Stimulated activated CD8-positive, alpha-beta memory T cell treated with anti-CD3 and anti-CD28 coated beads, Interleukin-15, amount 100 ng/mL, for 24 hours (primary cell): ENCODE measurements around the gene SLAMF6.

Experiments
- DNase-seq: peaks from one replicate; pipeline ENCODE4 v3.0.0-alpha.2; 2020; ENCODE audit warnings: low read depth

The SLAMF6 gene

DNA sequence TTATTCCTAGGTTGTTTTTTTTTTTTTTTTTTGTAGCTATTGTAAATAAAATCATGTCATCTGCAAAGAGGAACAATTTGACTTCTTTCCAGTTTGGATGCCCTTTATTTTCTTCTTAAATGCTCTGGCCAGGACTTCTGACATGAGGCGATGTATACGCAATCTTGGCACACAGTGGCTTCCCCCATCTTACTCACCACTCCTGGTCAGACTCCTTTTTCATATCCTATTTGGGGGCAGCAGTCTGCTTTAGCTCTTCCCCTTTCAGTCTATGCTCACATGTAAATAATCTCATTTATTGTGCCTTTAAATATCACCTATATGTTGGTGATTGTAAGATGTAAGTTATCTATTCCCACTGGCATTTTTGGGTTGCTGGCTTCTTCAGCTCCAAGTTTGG is 56.1 kb downstream of the SLAMF6 start:
- DNase-seq, result no peak

DNA sequence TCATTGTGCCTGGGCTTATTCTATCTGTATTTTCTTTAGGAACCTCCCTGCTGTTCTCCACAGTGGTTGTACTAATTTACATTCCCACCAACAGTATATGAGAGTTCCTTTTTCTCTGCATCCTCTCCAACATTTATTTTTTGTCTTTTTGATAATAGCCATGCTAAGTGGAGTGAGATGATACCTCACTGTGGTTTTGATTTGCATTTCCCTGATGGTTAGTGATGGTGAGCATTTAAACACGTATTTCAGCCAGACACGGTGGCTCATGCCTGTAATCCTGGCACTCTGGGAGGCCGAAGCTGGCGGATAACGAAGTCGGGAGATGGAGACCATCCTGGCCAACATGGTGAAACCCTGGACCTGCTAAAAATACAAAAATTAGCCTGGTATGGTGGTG is 57.9 kb downstream of the SLAMF6 start:
- DNase-seq, result no peak

GRCh38 chr1:160460683-160461287 is 62.3 kb downstream of the SLAMF6 start:
- no peak for DNase-seq

- DNase-seq, result no peak
Observed at GRCh38 chr1:160460214-160460642, 62.8 kb downstream of the SLAMF6 start.

DNA sequence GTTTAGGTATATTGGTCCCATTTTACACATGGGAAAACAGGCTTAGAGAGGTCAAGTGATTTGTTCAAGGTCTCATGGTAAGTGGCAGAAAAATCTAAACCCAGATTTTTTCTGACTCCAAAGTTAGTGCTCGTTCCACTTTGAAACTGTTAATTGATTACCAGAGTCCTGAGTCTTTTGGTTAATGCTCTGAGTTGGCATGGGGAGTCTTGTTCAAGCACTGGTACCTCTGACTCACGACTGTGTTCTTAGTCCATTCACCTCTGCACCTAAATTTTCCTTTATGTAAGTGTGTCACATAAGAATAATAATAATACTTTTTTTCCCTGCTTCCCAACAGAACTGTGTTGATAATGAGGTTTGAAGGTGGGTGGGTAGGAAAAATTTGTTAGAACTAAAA is 63.4 kb downstream of the SLAMF6 start:
- no peak for DNase-seq

DNA sequence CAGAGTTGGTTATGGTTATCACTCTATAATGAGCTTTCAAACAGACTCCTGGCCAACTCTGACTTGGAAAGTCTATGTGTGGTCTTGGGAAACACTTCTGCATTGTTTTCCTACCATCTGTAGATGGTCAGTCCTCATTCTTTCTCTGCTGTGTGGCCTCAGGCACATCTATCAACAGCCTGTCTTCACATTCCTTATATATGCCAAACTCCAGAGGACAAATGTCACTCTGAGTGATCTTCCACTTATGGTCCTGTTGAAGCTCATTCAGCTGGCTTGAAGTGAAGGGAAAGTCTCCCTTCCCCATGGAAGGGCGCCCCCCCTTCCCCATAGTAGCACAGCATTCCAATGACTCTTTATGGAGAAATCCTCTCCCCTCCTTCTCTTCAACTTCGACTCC is 64.0 kb downstream of the SLAMF6 start:
- no peak for DNase-seq

- no peak for DNase-seq
Observed at GRCh38 chr1:160455153-160455517, 67.9 kb downstream of the SLAMF6 start.

DNA sequence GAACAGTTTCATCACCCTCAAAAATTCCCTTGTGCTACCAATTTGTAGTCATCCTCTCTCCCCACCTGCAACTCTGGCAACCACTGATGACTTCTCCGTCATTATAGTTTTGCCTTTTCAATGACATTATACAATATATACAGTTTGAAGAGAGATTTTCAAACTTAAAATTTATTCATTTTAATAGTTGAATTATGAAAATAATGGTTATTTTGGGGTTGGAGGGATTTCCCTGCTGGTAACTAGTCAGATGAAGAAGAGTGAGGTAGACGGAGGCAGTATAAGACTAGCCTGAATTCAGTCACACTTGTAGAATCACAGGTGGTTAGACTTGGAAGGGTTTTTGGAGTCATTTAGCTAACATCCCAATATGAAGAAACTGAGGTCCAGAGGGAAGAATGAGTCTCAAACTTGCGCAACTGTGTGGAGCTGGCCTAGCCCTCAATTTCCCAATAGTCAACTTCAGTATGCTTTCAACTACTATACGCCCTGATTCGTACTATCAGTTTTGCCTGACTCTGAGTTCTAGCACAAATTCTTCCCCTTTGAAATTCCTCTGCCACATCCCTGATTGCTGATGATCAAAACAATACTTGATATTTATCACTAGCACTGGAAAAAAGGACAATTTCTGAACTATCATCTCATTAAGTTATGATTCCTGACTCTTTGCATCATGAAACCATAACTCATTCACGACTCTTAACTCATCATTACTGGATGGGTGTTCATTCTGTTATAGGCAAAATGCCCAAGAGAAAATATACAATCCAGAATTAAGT is 68.5 kb downstream of the SLAMF6 start:
- no peak for DNase-seq

- no peak for DNase-seq
Observed at GRCh38 chr1:160453443-160453842, 69.6 kb downstream of the SLAMF6 start.

DNA sequence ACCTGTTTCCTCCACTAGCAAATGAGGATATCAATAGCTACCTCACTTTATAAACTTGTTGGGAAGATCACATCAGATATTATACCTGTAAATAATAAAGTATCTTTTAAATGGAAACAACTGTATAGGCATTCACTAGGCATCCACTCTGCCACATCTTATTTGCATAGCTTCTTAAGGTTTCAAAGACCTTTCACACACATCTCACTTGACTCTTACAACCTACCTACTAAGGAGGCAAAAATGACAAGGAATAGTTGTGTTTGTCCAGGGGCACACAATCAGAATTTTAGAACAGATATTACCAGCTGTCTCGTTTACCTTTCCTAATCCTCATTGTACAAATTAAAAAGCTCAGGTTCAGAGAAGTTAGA is 71.2 kb downstream of the SLAMF6 start:
- DNase-seq, result no peak

DNA sequence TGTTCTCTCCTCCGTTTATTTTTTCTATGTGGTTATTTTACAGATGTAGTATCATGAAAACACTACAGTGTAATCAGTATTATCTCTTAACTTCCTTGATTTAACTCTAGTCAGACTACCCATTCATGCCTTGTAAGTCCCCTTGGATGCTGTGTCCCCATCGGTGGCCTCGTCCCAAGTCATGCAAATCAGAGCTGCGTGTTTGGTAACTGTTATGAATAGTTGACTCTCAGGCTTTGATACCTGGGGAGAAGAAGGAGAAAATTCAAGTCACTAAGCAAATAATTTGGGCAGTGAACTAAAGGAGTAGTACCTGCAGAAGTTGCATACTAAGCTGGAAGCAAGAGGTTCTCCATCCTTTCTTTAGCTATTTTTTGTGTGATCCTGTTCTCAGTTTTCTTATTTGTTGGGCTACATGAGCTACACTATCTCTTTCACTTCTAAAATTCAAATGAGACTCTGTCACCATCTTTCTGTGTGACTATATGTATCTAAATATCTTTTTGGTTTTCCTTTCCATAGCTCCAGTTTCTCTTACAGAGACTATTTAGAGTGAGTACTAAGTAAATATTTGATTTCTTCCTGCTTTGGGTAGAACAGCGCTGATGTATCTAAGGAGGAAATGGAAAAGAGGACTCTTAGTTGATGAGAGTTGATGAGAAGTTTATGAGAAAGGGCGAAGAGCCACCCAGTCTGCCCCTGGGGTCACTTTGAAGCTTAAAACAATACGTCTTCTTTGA is 71.8 kb downstream of the SLAMF6 start:
- no peak for DNase-seq

DNA sequence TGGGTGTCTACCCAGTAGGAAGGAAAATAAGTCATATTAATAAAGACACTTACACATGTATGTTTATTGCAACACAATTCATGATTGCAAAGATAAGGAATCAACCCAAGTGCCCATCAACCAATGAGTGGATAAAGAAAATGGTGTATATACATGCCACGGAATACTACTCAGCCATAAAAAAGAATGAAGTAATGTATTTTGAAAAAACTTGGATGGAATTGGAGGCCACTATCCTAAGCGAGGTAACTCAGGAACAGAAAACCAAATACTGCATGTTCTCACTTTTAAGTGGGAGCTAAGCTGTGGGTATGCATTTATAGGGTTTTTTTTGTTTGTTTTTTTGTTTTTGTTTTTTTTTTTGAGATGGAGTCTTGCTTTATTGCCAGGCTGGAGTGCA is 73.6 kb downstream of the SLAMF6 start:
- no peak for DNase-seq

DNA sequence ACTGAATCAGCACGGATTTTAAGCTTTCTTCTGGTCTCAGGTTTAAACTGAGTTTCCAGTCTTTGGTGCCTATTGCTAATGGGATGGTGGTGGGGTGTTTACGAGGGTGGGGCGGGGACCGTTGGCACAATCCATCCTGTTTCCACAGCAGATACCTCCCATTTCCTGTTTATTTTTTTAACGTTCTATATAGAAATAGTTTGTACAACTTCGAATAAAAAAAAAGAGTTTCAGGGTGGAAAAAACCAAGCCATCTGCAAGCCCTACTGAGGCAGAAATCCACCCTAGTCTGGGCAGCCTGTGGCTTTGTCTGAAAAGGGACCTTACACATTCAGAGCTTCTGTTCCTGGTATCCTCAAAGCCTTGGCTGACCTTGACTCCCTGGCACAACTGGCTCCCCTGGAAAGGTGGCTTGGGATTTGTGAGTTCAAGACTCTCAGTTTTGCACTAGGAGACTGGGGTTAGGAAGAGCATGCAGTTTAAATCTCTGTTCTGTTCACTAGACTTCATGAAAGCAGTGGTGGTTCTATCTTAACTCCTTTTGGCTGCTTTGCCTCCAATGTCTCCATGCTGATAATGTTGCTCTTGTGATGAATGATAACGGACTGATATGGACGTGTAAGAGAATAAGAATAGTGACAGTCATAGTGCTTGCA is 76.0 kb downstream of the SLAMF6 start:
- DNase-seq, result no peak

DNA sequence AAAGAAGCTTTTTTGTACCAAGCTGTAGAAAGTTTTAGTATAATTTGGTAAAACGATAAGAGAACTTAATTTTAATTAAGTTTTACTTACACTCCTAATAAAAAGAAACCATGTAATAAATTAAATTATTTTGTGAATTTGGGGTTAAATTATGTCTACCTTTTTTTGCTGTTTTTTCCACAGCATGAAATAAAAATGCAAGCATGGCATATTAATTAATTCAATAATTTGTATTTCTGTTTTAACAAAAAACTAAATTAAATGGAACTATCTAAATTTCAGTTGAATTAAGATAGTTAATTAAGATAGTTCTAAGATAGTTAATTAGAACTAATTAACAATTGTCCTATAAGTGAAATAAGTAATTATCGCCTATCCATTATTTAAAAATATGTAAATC is 83.3 kb downstream of the SLAMF6 start:
- no peak for DNase-seq

- no peak for DNase-seq
Observed at GRCh38 chr1:160438935-160439334, 84.1 kb downstream of the SLAMF6 start.

- no peak for DNase-seq
Observed at GRCh38 chr1:160438317-160438918, 84.6 kb downstream of the SLAMF6 start.

DNA sequence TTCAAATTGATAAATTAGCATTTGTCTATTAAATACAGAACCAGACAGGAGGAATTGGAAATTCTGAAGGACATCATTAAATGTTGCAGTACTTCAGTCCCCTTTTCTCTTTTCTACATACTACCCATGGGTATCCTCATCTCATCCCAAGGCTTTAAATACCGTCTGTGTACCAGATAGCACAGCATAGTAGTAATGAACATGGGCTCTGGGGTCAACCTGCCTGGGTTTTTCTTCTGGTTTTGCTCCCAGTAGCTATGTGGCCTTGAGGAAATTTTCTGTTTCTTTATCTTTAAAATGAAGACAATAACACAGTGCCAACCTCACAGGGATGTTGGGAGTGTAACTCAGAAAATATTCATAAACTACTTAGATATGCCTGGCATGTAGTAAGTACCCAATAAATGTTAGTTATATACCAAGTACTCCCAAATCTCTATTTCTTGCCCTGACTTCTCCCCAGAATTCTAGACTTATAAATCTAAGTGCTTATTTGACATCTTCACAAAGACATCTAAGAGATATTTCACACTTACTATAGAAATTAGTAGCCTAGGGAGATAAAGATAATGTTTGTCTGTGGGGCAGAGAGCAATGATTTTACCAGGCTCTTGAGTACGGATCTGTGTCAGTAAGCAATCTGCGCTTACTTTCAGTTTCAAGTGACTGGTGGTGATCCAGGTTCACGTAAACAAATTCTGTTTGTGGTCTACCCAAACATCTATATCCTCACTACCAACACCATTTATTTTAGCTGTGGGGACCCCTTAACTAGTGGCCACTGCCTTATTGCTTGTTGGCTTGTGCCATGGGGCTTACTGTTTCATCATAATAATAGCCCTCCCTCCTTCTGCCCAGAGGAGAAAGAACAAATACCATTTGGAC is 85.4 kb downstream of the SLAMF6 start:
- DNase-seq, result no peak

DNA sequence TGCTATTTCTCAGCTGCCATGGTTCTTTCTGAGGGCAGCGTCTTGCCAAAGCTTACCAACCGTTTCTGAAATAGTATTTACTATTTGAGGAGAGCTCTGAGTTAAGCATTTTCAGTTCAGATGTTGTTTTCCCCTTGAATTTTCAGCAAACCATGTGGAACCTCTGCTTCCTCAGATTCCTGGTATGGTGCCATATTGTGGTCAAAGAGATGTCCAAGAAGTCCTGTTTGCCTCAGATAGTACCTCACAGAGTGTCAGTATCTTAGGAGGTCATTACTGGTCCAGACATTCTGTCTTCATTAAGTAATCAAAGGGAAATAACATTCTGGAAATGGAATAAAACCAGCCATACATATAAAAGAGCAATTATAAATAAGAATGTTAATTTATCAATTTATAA is 86.1 kb downstream of the SLAMF6 start:
- no peak for DNase-seq
